Astrocyte (in vitro differentiated cells and primary cell): ENCODE measurements around the gene TRIP4.

Experiments used
- EZH2 ChIP-seq: IDR thresholded peaks from 2 replicates; pipeline ENCODE4 v1.6.1; 2012; ENCODE audit warnings: mild to moderate bottlenecking, low read length, inconsistent platforms; ENCODE audit not compliant: insufficient read depth
- TF ChIP-seq, protein P1 (sequence below): IDR thresholded peaks from 2 replicates; pipeline ENCODE4 v1.5.1; 2011; ENCODE audit warnings: low read depth, mild to moderate bottlenecking, inconsistent platforms, low read length, moderate library complexity; ENCODE audit not compliant: insufficient read depth

DNA sequence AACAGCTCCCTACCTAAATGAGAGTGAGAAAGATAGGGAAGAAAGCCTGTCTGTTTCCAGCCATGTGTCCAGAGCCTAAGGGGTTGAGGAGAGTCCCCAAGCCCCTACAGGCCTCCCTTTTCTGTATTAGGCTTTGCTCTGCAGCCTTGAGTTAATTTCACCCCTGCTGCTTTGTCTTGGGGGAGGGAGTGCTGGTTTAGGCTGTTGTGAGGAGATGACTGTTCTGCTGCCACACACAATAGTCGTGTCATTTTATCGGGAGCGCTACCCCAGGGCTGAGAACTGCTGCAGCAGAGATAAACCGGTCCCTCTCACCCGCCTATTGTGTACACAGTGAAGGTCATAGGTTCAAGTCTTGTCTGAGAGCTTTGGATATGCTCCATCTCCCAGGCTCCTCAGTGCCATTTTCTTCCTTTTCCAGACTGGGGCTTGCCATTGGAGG is 74.1 kb downstream of the TRIP4 start:
- no peak for TF ChIP-seq EZH2
- TF ChIP-seq, protein P1, sequence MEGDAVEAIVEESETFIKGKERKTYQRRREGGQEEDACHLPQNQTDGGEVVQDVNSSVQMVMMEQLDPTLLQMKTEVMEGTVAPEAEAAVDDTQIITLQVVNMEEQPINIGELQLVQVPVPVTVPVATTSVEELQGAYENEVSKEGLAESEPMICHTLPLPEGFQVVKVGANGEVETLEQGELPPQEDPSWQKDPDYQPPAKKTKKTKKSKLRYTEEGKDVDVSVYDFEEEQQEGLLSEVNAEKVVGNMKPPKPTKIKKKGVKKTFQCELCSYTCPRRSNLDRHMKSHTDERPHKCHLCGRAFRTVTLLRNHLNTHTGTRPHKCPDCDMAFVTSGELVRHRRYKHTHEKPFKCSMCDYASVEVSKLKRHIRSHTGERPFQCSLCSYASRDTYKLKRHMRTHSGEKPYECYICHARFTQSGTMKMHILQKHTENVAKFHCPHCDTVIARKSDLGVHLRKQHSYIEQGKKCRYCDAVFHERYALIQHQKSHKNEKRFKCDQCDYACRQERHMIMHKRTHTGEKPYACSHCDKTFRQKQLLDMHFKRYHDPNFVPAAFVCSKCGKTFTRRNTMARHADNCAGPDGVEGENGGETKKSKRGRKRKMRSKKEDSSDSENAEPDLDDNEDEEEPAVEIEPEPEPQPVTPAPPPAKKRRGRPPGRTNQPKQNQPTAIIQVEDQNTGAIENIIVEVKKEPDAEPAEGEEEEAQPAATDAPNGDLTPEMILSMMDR = no peak
